GM12873 (cell line): Measurements from ENCODE around the gene TMED10.

ENCODE experiments used
- CTCF ChIP-seq: IDR thresholded peaks from 2 replicates; pipeline ENCODE4 v1.5.1; 2012; ENCODE audit warnings: low read depth, mild to moderate bottlenecking, moderate library complexity, low read length, control low read depth; ENCODE audit not compliant: insufficient read depth; ENCODE audit errors: missing control alignments

The TMED10 gene

GRCh38 chr14:75204116-75204515 is 27.7 kb upstream of the TMED10 start:
- no peak for TF ChIP-seq CTCF

- no peak for TF ChIP-seq CTCF
These were observed 26.2 kb upstream of the TMED10 start for GRCh38 chr14:75202657-75203056.

GRCh38 chr14:75201087-75201486 is 24.7 kb upstream of the TMED10 start:
- TF ChIP-seq CTCF, result no peak

GRCh38 chr14:75200451-75200850 is 24.0 kb upstream of the TMED10 start:
- no peak for TF ChIP-seq CTCF

- TF ChIP-seq CTCF, result no peak
These were observed 22.0 kb upstream of the TMED10 start for GRCh38 chr14:75198291-75198933.

- no peak for TF ChIP-seq CTCF
These were observed 20.9 kb upstream of the TMED10 start for GRCh38 chr14:75197338-75197737.

GRCh38 chr14:75196468-75196867 is 20.1 kb upstream of the TMED10 start:
- TF ChIP-seq CTCF, result no peak
